IgD-negative memory B cell (primary cell): Measurements from ENCODE around the gene DGKD. TPM values are rescaled to one million over a fixed set of nuclear protein-coding genes. Genes with fewer than 3 reads are reported as not detected.
A peak's percentile ranks its signal among the peaks of the same experiment; 100 is the strongest.

ENCODE experiments used
- H3K27ac Mint-ChIP-seq, 3 donors: one replicate each; pipeline ENCODE4 v1.8.0; 2020 to 2022; ENCODE audit warnings: mild to moderate bottlenecking in 3 of 3, mixed read lengths in 3 of 3, moderate library complexity in 1 of 3
- H3K27me3 Mint-ChIP-seq: one replicate; pipeline ENCODE4 v1.8.0; 2021; ENCODE audit warnings: mixed read lengths
- H3K36me3 Mint-ChIP-seq: one replicate; pipeline ENCODE4 v1.8.0; 2020; ENCODE audit warnings: mild to moderate bottlenecking, mixed read lengths
- H3K4me1 Mint-ChIP-seq, 3 donors: one replicate each; pipeline ENCODE4 v1.8.0; 2020 to 2022; ENCODE audit warnings: mixed read lengths in 3 of 3, mild to moderate bottlenecking in 1 of 3
- H3K4me3 Mint-ChIP-seq, 4 donors: one replicate each; pipeline ENCODE4 v1.8.0; 2020 to 2022; ENCODE audit warnings: mild to moderate bottlenecking in 4 of 4, mixed read lengths in 4 of 4, moderate library complexity in 3 of 4
- H3K9me3 Mint-ChIP-seq, 3 donors: one replicate each; pipeline ENCODE4 v1.8.0; 2020 to 2021; ENCODE audit warnings: mixed read lengths in 3 of 3, mild to moderate bottlenecking in 1 of 3
- polyA plus RNA-seq: library from polyadenylated mRNA; unstranded; fragments of 300-500 nt; fragmentation: Illumina TruSeq; gene quantifications from one replicate; pipeline ENCODE4 v1.2.3, GENCODE V29; 2021

DGKD gene
- polyA plus RNA-seq, 1 donor from 2014 or later = 44.9 TPM

- Mint-ChIP-seq H3K4me3 (no peak overlapping the region), H3K4me1 (peaks cover 0 to 2% (median 0%) of the 10 kb centered on the region in 3 donors), H3K27ac (peak overlapping the region in 1 of 3 donors; percentile 60), H3K36me3 (peaks cover 6% of the 10 kb centered on the region), H3K27me3 (no peaks in the 10 kb centered on the region), H3K9me3 (no peaks in the 10 kb centered on the region)
Observed at GRCh38 chr2:233456934-233457333, 102.6 kb downstream of the DGKD start.

- no peak overlapping the region for H3K27ac Mint-ChIP-seq
- H3K9me3 Mint-ChIP-seq = no peaks in the 10 kb centered on the region
- H3K4me3 Mint-ChIP-seq = no peak overlapping the region
- H3K36me3 Mint-ChIP-seq = peaks cover 6% of the 10 kb centered on the region
- H3K4me1 Mint-ChIP-seq = peaks cover 0 to 2% (median 0%) of the 10 kb centered on the region in 3 donors
- H3K27me3 Mint-ChIP-seq = no peaks in the 10 kb centered on the region
Observed at GRCh38 chr2:233457356-233457755, 103.1 kb downstream of the DGKD start.

- H3K4me3 Mint-ChIP-seq = no peak overlapping the region
- no peaks in the 10 kb centered on the region for H3K9me3 Mint-ChIP-seq
- H3K36me3 Mint-ChIP-seq = peaks cover 6% of the 10 kb centered on the region
- peaks cover 0 to 2% (median 0%) of the 10 kb centered on the region in 3 donors for H3K4me1 Mint-ChIP-seq
- H3K27me3 Mint-ChIP-seq = no peaks in the 10 kb centered on the region
- peak overlapping the region in 1 of 3 donors; percentile 5 for H3K27ac Mint-ChIP-seq
Observed at GRCh38 chr2:233458031-233458610, 103.8 kb downstream of the DGKD start.

DNA sequence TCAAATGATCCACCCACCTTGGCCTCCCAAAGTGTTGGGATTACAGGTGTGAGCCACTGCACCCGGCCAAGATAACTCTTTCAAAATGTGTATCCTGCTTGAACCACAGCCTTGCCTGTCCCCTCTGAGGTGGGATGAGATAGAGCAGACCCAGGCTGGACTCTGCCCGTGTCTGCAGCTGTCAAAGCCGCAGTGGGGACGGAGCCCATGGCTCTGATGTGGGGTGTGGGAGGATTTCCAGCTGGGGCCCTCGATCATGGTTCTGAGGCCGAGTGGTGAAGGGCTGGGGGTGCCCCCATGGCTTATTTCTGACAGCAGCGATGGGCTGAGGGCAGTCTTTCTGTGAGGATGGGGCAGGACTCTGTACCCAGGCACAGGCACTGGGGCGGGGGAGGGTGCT, 104.5 kb downstream of the DGKD start:
- Mint-ChIP-seq H3K4me3 (no peak overlapping the region), H3K27me3 (no peaks in the 10 kb centered on the region), H3K36me3 (peaks cover 3% of the 10 kb centered on the region), H3K9me3 (no peaks in the 10 kb centered on the region), H3K27ac (no peak overlapping the region), H3K4me1 (peaks cover 0 to 2% (median 0%) of the 10 kb centered on the region in 3 donors)

DNA sequence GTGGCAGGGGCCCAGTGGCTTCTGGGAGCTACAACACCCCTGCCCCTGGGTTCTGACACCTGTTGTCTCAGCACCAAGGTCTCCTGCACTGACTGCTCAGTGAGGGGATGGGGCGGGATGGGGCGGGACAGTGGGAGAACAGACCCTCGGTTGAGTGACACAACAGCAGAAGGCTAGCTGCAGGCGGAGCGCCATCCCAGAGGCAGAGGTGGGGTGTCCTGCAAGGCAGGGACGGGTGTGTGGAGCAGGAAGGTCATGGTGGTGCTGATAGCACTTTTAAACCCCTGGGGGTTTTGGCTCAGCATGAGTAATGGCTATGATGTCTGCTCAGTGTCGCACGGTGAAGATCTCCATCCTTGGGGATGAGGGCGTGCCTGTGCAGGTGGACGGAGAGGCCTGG, 105.1 kb downstream of the DGKD start:
- H3K4me1 Mint-ChIP-seq = peaks cover 0 to 2% (median 0%) of the 10 kb centered on the region in 3 donors

GRCh38 chr2:233460726-233461441, 106.6 kb downstream of the DGKD start:
- H3K36me3 Mint-ChIP-seq = peaks cover 4% of the 10 kb centered on the region
- no peak overlapping the region for H3K4me3 Mint-ChIP-seq
- peak overlapping the region in 1 of 3 donors; percentile 64 for H3K27ac Mint-ChIP-seq
- no peaks in the 10 kb centered on the region for H3K9me3 Mint-ChIP-seq
- peaks cover 0 to 2% (median 0%) of the 10 kb centered on the region in 3 donors for H3K4me1 Mint-ChIP-seq
- no peaks in the 10 kb centered on the region for H3K27me3 Mint-ChIP-seq

More for the DNA sequence above, 105.1 kb downstream of the DGKD start:
- Mint-ChIP-seq H3K4me3 (no peak overlapping the region), H3K9me3 (no peaks in the 10 kb centered on the region), H3K27ac (peak overlapping the region in 1 of 3 donors; percentile 45), H3K27me3 (no peaks in the 10 kb centered on the region), H3K36me3 (peaks cover 6% of the 10 kb centered on the region)

DNA sequence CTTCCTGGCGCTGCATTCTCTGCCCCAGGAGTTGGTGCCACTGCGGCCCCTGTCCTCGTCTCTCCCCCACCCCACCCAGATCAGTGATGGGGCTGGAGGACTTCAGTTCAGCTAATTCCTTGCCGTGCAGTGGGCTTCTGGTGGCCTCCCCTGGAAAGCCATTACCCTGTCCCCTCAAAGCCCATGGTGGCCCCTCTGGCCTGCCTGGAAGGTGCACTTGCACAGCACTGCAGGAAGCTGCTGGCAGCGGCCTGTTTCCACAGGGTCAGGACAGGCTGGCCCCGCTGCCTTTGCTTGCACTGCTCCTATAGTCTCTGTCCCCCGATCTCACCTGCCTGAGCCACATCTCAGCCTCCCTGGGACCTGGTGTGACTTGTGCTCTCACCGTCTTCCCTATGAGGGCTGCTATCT, 107.2 kb downstream of the DGKD start:
- Mint-ChIP-seq H3K4me1 (peaks cover 0 to 2% (median 0%) of the 10 kb centered on the region in 3 donors), H3K36me3 (peaks cover 7% of the 10 kb centered on the region), H3K27ac (peak overlapping the region in 2 of 3 donors; percentile 64 to 65), H3K9me3 (no peaks in the 10 kb centered on the region), H3K27me3 (no peaks in the 10 kb centered on the region), H3K4me3 (no peak overlapping the region)

- no peaks in the 10 kb centered on the region for H3K9me3 Mint-ChIP-seq
- no peaks in the 10 kb centered on the region for H3K27me3 Mint-ChIP-seq
- no peak overlapping the region for H3K4me3 Mint-ChIP-seq
- peaks cover 11% of the 10 kb centered on the region for H3K36me3 Mint-ChIP-seq
- peak overlapping the region in 1 of 3 donors; percentile 65 for H3K27ac Mint-ChIP-seq
- H3K4me1 Mint-ChIP-seq = no peaks in the 10 kb centered on the region
Observed at GRCh38 chr2:233462202-233462785, 108.0 kb downstream of the DGKD start.

- peaks cover 11% of the 10 kb centered on the region for H3K36me3 Mint-ChIP-seq
- H3K4me1 Mint-ChIP-seq = no peaks in the 10 kb centered on the region
- no peak overlapping the region for H3K27ac Mint-ChIP-seq
- no peaks in the 10 kb centered on the region for H3K9me3 Mint-ChIP-seq
- no peak overlapping the region for H3K4me3 Mint-ChIP-seq
- no peaks in the 10 kb centered on the region for H3K27me3 Mint-ChIP-seq
Observed at GRCh38 chr2:233462826-233463470, 108.7 kb downstream of the DGKD start.

- Mint-ChIP-seq H3K4me3 (no peak overlapping the region), H3K27me3 (no peaks in the 10 kb centered on the region), H3K4me1 (no peaks in the 10 kb centered on the region), H3K9me3 (no peaks in the 10 kb centered on the region), H3K27ac (peak overlapping the region in 1 of 3 donors; percentile 34), H3K36me3 (peaks cover 14% of the 10 kb centered on the region)
Observed at GRCh38 chr2:233463586-233463985, 109.3 kb downstream of the DGKD start.

GRCh38 chr2:233464056-233464455, 109.8 kb downstream of the DGKD start:
- H3K4me1 Mint-ChIP-seq = no peaks in the 10 kb centered on the region
- no peaks in the 10 kb centered on the region for H3K27me3 Mint-ChIP-seq
- no peak overlapping the region for H3K4me3 Mint-ChIP-seq
- peaks cover 14% of the 10 kb centered on the region for H3K36me3 Mint-ChIP-seq
- H3K9me3 Mint-ChIP-seq = no peaks in the 10 kb centered on the region
- H3K27ac Mint-ChIP-seq = no peak overlapping the region

DNA sequence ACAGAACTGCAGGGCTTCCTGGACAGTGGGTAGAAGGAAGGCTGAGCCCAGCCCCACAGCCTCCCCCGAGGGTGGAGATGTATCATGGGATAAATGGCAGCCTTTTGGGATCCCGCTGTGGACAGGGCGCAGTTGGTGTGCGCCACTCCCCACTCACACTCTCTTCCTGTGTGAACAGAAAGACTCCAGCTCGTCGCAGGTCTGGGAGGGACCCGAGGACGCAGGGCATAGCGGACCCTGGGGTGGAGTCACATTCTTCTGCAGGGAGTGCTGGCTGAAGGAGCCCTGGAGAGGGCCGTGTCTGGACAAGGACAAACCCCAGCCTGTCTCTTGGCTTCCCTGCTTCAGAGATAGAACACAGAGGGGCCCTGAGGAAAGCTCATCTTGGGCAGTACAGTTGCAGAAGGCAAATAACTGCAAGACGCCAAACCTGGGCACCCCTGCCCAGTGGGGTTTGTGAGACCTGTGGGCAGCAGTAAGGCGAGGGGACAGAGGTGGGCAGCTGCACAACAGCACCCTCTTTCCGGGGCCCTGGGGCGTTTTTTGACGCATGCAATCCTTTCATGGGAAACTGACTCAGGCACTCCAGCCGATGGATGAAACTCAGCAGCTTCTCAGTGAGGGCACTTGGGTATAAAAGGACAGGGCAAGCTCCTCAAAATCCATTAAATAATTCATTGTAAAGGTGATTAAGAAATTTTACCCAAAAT, 110.4 kb downstream of the DGKD start:
- Mint-ChIP-seq H3K9me3 (no peaks in the 10 kb centered on the region), H3K27me3 (no peaks in the 10 kb centered on the region), H3K36me3 (peaks cover 14% of the 10 kb centered on the region), H3K27ac (no peak overlapping the region), H3K4me1 (no peaks in the 10 kb centered on the region), H3K4me3 (no peak overlapping the region)

GRCh38 chr2:233466991-233467603, 112.8 kb downstream of the DGKD start:
- Mint-ChIP-seq H3K27ac (peak overlapping the region in 2 of 3 donors; percentile 45 to 74), H3K27me3 (no peaks in the 10 kb centered on the region), H3K36me3 (peaks cover 14% of the 10 kb centered on the region), H3K4me3 (peak overlapping the region in 1 of 4 donors; percentile 37), H3K4me1 (no peaks in the 10 kb centered on the region), H3K9me3 (no peaks in the 10 kb centered on the region)

GRCh38 chr2:233468047-233468740, 113.9 kb downstream of the DGKD start:
- no peaks in the 10 kb centered on the region for H3K9me3 Mint-ChIP-seq
- peaks cover 14% of the 10 kb centered on the region for H3K36me3 Mint-ChIP-seq
- peak overlapping the region in 1 of 3 donors; percentile 19 for H3K27ac Mint-ChIP-seq
- H3K4me3 Mint-ChIP-seq = no peak overlapping the region
- H3K4me1 Mint-ChIP-seq = no peaks in the 10 kb centered on the region
- no peaks in the 10 kb centered on the region for H3K27me3 Mint-ChIP-seq
